ENCODE data around the gene FKBP2. TPM values are rescaled to one million over a fixed set of nuclear protein-coding genes. Genes with fewer than 3 reads are reported as not detected.

FKBP2 gene
- total RNA-seq, 3 donors from 2014 or later, result 67.5 to 91.0 (median 75.8) TPM

GRCh38 chr11:64249563-64250414 lies 8.9 kb downstream of the FKBP2 start:
- intact Hi-C loops (cut with DNase I, micrococcal nuclease), result loop anchor here in 1 of 2 donors (10.0 kb wide), 1 partner anchor 65 kb away; the partner anchor contains the start of gene STIP1

GRCh38 chr11:64250415-64251015 lies 9.6 kb downstream of the FKBP2 start:
- TF ChIP-seq CTCF (IDR thresholded peaks at IDR 0.05), result no peak
- H3K9me3 ChIP-seq, result no peaks in the 10 kb centered on the region
- DNase-seq (peak; percentile 25 to 58 (median 57)), ATAC-seq (no peak)
- H3K4me3 ChIP-seq, result no peak overlapping the region
- peaks cover 22% of the 10 kb centered on the region for H3K4me1 ChIP-seq (ENCODE audit: low read depth)
- no peaks in the 10 kb centered on the region for H3K36me3 ChIP-seq (ENCODE audit: low read depth)
- intact Hi-C loops (cut with DNase I, micrococcal nuclease), result no loop called here

More at GRCh38 chr11:64249563-64250414, 8.9 kb downstream of the FKBP2 start:
- no peak for TF ChIP-seq CTCF (IDR thresholded peaks at IDR 0.05)
- Histone ChIP-seq H3K4me1 (ENCODE audit: low read depth) (peaks cover 27% of the 10 kb centered on the region), H3K9me3 (no peaks in the 10 kb centered on the region), H3K4me3 (no peak overlapping the region), H3K36me3 (ENCODE audit: low read depth) (no peaks in the 10 kb centered on the region)
- ATAC-seq (no peak), DNase-seq (no peak)

- peak; percentile 69 to 83 (median 77) for DNase-seq
- Histone ChIP-seq H3K9me3 (no peaks in the 10 kb centered on the region), H3K36me3 (ENCODE audit: low read depth) (no peaks in the 10 kb centered on the region), H3K4me1 (ENCODE audit: low read depth) (peaks cover 22% of the 10 kb centered on the region), H3K4me3 (peak within 1 kb of the TSS; percentile 78)
- peak; percentile 74 for ATAC-seq
- intact Hi-C loops (cut with DNase I, micrococcal nuclease), result no loop called here
- TF ChIP-seq CTCF (IDR thresholded peaks at IDR 0.05), result peak; percentile 94
Measured at GRCh38 chr11:64251016-64251752, 10.3 kb downstream of the FKBP2 start, which contains the start of gene PLCB3. Gene PLCB3 (plus strand): TSS chr11:64251530. CDS start chr11:64251650, 120 bp downstream.

- H3K4me1 ChIP-seq (ENCODE audit: low read depth), result peaks cover 22% of the 10 kb centered on the region
- no peaks in the 10 kb centered on the region for H3K9me3 ChIP-seq
- intact Hi-C loops (cut with DNase I, micrococcal nuclease), result no loop called here
- peak overlapping the region; percentile 78 for H3K4me3 ChIP-seq
- DNase-seq (no peak), ATAC-seq (no peak)
- TF ChIP-seq CTCF (IDR thresholded peaks at IDR 0.05), result no peak
- no peaks in the 10 kb centered on the region for H3K36me3 ChIP-seq (ENCODE audit: low read depth)
Measured at GRCh38 chr11:64251753-64252002, 10.8 kb downstream of the FKBP2 start.

- peak overlapping the region; percentile 78 for H3K4me3 ChIP-seq
- H3K9me3 ChIP-seq, result no peaks in the 10 kb centered on the region
- intact Hi-C loops (cut with DNase I, micrococcal nuclease), result no loop called here
- peaks cover 22% of the 10 kb centered on the region for H3K4me1 ChIP-seq (ENCODE audit: low read depth)
- DNase-seq, result peak; percentile 90 to 92 (median 91)
- peak; percentile 82 for ATAC-seq
- no peak for TF ChIP-seq CTCF (IDR thresholded peaks at IDR 0.05)
- H3K36me3 ChIP-seq (ENCODE audit: low read depth), result no peaks in the 10 kb centered on the region
Measured at GRCh38 chr11:64252003-64252872, 11.3 kb downstream of the FKBP2 start.

Data from mucosa of descending colon (tissue), 3 donors.